GM10847 (cell line): ENCODE measurements around the gene MYRIP.

ENCODE experiments used
- POLR2A ChIP-seq: IDR thresholded peaks from 2 replicates; pipeline ENCODE4 v1.6.1; 2011; ENCODE audit not compliant: insufficient read length; ENCODE audit errors: extremely low read depth

Gene MYRIP

DNA sequence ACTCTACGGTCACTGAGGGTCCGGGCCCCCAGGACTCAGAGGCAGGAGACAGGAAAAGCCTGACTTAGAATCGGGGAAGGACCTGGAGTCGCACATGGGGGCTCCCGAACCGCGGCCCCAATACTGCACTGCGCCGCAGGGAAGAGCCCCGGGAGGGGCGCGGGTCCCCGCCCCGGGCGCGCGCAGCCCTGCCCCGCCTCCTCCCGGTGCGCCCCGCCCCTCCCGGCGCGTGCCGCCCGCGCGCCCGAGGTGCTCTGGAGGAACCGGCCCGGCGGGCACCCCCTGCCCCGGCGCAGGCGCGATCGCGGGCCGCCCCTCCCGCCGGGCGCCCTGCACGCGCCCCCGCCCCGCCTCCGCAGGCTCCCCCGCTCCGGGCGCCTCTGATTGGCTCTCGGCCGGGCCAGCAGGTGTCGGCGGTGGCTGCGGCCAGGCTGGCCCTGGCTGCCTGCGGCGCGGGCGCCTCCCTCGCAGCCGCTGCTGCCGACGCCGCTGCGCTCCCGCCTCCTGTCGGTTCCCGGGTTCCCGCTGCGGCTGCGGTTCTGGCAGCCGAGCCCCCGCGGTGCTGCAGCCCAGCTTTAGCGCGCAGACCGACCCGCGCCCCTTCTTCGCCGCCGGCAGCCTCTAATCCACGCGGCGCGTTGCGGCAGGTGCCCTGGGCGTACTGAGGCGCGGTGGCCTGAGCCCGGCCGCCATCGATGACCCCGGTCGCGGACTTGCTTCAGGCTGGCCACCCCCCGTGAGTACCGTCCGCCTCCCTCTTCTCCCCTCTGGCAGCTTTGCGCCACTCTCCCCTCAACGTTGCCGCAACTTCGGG lies at the start of gene MYRIP:
Gene MYRIP (plus strand): TSS at position 429 of the 814 bp plus-strand sequence. CDS start 91,208 bp downstream, outside the sequence.
- TF ChIP-seq POLR2A, result no peak

DNA sequence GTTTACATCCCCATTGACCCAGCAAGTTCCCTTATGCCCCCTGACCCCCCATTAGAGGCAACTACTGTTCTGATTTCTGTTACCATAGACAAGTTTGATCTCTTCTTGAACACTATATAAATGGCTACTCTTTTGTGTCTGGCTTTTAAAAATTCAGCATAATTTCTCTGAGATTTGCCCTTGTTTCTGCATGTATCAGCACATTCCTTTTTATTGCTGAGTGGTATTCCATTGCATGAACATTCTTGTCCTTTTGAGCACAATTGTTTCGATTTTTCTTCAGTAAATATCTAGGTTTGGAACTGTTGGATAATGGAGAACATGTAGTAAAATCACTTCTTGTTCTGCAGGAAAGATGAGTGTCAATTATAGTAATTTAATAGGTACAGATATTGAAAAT lies 49.1 kb upstream of the MYRIP start:
- TF ChIP-seq POLR2A, result no peak

DNA sequence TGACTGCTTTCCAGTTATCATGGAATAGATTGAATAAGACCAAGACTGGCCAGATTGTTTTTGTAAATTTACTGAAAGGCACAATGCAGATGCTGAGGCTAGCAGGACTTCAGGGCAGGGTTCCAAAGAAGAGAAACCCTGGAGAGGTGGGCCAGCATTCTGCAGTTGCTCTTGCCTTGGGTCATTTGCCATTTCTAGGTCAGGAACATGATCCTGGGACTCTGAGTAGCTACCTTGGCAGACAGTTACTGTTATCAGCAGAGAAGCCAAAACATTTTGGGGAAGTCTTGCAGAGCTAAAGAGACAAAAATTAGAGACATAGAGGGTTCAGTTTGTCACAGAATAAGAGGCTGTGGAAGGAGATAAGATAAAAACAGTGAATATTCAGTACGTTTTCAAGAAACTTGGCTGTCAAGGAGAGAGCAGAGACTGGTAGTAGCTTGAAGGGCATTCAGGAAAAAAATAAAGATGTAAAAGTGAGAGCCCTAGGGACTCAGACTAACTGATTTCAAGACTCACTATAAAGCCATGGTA lies 46.8 kb upstream of the MYRIP start:
- TF ChIP-seq POLR2A, result no peak

DNA sequence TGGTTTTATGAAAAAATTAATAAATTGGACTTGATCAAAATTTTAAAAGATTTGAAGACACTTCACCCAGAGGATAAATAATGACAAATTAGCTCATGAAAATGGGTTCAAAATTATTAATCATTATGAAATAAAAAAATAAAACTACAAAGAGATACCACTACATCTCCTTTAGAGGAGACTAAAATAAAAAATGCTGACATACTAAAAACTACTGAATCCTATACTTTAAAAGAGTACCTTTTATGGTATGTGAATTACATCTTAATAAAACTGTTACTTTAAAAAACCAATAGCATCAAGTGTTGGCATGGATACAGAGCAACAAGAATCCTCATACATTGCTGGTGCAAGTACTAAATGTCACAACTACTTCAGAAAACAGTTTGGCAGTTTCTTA lies 46.0 kb upstream of the MYRIP start:
- no peak for TF ChIP-seq POLR2A

DNA sequence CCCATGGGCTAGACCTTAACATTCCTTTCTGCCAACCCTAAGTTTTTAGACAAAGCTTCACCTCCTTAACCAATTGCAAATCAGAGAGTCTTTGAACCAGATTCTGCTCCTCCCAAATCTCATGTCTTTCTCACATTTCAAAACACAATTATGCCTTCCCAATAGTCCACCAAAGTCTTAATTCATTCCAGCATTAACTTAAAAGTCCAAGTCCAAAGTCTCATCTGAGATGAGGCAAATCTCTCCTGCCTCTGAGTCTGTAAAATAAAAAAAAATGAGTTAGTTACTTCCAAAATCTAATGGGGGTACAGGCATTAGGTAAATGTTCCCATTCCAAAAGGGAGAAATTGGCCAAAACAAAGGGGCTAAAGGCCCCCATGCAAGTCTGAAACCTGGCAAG lies 43.8 kb upstream of the MYRIP start:
- no peak for TF ChIP-seq POLR2A

DNA sequence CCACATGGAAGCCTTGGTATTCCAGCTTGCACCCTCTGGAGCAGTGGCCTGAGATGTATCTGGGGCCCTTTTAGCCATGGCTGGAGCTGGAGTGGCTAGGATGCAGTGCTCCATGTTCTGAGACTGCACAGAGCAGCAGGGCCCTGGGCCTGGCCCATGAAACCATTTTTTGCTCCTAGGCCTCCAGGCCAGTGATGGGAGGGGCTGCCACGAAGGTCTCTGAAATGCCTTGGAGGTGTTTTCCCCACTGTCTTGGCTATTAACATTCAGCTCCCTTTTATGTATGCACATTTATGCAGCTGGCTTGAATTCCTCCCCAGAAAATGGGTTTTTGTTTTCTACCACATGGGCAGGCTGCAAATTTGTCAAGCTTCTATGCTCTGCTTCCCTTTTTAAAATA lies 43.0 kb upstream of the MYRIP start:
- no peak for TF ChIP-seq POLR2A

DNA sequence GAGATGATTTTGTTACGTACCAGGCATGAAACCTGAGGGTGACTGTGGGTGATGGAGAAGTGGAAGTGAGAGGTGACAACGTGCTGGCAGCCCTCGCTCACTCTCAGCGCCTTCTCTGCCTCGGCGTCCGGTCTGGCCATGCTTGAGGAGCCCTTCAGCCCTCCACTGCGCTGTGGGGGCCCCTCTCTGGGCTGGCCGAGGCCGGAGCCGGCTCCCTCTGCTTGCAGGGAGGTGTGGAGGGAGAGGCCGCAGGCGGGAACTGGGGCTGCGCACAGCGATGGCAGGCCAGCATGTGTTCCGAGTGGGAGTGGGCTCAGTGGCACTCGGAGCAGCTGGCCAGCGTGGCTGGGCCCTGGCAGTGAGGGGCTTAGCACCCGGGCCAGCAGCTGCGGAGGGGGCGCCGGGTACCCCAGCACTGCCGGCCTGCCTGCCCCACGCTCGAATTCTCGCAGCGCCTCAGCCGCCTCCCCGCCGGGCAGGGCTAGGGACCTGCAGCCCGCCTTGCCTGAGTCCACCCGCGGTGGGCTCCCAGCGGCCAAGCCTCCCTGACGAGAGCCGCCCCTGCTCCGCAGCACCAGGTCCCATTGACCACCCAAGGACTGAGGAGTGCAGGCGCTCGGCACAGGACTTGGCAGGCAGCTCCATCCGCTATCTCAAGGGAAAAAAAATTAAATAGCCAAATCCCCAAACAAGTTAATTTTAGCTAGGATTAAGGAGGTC lies 29.7 kb upstream of the MYRIP start:
- TF ChIP-seq POLR2A, result no peak

DNA sequence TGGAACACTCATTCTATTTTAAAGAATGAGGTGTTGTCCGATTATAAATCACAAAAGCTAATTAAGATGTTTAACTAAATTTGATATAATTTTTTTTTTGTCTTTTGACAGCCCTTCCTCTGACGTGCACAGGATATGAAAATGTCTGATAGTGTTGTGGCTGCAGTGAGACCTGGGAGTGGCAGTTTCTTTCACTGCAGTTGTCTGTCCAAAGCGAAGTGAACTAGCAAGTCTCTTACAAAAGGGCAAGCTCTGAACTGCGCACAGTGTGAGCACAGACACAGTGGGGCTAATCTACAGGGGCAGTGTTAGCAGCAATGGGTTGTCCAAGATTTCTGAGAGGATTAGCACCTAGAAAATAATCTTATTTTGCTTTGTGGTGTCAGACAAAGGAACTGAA lies 29.1 kb upstream of the MYRIP start:
- no peak for TF ChIP-seq POLR2A

DNA sequence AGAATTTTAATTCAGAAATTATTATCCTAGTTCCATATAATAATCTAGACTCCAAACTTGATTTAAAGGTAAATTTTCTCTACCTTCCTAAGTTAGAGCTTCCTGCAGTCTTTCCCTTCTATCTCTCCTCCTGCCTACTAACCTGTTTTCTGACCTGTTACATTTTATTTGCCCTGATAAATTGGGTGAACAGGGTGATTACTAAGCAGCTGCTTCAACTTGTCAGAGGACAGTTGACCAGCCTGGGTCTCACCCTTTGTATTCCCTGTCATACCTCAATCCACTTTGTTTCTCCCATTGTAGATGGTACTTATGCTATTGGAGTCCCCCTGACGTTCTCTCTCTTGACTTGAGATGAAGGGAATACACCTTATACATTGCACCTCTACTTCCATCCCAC lies 28.4 kb upstream of the MYRIP start:
- no peak for TF ChIP-seq POLR2A

DNA sequence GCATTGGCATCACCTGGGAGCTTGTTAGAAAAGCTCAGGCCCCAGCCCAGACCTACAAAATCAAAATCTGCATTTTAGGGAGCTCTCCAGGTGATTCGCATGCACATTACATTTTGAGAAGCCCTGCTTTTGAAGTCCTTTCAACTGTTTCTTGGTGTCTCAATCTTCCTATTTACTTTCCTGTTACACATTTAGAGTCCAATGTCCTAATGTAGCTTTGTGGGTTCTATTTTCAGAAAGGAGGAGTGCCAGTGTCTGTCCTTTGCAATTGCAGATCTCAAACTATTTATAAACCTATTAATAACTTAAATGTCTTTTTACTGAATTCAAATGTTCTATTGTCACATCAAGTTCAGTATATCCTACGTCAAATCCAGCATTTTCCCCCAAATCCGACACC lies 27.8 kb upstream of the MYRIP start:
- no peak for TF ChIP-seq POLR2A

DNA sequence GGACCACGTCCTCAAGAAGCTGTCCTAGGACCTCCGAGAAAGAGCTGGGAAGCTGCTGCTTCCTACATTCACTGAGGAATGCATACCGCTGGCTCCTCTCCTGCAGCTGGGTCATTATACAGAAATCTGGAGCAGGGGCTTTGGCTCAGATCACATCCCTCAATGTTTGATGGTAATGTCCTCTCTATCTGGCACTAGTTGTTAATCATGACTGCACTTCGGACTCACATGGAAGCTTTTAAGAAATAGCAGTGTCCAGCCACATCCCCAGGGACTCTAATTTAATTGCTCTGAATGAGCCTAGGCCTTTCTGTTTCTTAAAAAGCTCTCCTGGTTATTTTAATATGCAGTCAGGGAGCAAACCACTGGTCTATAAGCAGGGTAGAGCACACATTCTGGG lies 25.7 kb upstream of the MYRIP start:
- TF ChIP-seq POLR2A, result no peak

DNA sequence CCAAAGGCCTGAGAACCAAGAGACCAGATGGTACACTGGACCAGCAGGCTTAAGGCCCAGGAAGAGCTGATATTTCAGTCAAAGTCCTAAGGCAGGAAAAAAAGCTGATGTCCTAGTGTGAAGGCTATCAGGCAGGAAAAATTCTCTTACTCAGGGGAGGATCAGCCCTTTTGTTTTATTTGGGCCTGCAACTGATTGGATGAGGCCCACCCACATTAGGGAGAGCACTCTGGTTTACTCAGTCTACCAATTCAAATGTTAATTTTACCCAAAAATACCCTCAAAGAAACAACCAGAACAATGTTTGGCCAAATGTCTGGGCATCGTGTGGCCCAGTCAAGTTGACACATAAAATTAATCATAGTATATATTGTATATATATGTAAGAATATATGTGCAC lies 24.5 kb upstream of the MYRIP start:
- TF ChIP-seq POLR2A, result no peak

DNA sequence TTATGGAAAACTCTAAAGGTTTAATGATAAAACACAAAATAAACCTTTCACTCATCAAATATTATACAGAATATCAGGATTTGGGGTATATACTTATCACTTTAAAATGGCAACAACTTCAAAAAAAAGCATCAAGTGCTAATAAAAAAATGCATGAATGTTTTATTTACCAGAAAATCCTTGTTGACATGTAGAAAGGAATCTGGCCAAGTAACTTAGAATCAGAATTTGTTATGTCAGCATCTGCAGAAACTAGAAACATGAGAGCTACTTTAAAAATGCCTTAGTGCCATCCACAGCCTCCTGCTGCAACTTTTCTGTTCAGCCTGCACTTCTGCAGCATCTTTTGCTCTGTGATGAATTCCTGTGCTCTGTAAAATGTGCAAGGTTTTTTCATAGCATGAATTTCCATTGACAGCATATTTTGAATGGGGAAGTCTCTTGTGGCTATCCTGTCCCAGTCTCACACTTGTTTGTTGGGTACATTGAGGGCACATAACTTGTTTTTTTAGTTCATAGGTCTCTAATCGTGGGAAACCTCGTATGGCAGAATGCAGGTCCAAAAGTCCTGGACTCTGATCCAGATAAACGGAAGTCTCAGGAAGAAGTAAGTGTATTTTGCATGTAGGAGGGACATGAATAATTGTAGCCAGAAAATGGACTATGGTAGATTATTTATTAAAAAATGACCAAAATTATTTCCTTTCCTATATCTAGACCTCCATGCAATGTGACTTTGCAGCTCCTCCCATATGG lies 21.1 kb upstream of the MYRIP start:
- TF ChIP-seq POLR2A, result no peak

DNA sequence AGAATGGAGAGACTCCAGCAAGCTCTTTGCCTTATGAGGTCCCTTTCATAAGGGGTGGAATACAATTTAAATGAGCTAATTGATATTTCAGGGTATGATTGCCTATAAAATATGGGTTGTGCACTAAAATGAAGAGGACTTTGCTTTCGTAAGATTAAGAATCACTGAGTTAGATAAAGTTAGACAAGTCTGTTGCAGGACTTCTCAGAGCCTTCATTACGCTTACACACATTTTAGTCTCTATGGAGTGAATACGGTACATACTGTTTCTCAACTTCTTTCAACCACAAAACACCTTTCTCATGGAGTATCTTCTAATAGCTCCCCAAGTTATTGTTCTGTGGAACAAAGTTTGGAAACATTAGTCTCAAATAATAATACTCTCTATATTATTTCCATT lies 17.8 kb upstream of the MYRIP start:
- no peak for TF ChIP-seq POLR2A

DNA sequence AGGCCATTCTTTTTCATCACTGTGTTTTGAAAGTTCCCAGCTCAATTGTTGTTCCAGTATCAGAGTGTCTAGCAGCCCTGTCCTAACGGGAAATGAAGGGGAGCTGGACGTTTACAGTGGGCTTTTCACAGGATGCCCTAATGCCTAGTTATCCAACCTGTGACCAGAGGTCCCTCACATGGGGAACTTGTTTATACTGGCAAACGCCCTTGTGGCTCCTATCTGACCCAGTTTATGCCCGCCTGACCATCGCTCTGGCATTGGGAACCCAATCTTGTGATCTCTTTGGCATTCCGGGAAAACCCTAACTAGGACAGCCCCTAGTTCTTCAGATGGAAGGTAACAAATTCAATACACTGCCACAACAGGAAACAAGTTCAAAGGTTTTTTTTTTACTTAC lies 14.5 kb upstream of the MYRIP start:
- no peak for TF ChIP-seq POLR2A

DNA sequence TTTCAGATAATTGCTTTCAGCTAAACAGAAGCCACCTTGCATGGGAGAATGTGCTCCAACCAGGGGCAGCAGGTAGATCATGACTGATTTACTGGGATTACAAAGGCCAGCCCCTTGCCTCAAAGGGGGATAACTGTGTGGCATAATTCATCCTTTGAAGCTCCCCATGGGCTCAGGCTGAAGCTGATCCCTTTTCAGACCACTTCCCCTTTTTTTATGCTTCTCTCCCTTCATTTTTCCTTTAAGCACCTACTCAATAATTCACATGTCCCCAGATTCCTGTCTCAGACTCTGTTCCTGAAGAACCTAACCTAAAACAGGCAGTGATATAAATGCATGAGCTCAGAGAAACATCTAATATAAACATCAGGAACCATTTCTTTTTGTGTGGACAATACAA lies 8.2 kb upstream of the MYRIP start:
- no peak for TF ChIP-seq POLR2A
